ENCODE results near the gene SKP1.

- no peak for TF ChIP-seq IKZF1 (conservative IDR thresholded peaks at IDR 0.05)
- no peak; a peak in 1 of 6 replicates for TF ChIP-seq CTCF (IDR thresholded peaks at IDR 0.05 in 2 of 3, conservative IDR thresholded peaks at IDR 0.05 in 1 of 3; ENCODE audit: control insufficient read depth in 2 of 3, extremely low read depth in 1 of 3, insufficient read depth in 1 of 3, low read depth in 3 of 3, low read length in 3 of 3)
- TF ChIP-seq, protein P1, sequence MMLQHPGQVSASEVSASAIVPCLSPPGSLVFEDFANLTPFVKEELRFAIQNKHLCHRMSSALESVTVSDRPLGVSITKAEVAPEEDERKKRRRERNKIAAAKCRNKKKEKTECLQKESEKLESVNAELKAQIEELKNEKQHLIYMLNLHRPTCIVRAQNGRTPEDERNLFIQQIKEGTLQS (IDR thresholded peaks at IDR 0.05; ENCODE audit: borderline replicate concordance, extremely low read depth, low read depth, low read length): no peak
- TF ChIP-seq POLR2AphosphoS5 (IDR thresholded peaks at IDR 0.05; ENCODE audit: low read length): no peak
- no peak for TF ChIP-seq POLR2A (IDR thresholded peaks at IDR 0.05; ENCODE audit: low read depth, low read length)
- no peak for TF ChIP-seq MXI1 (IDR thresholded peaks at IDR 0.05; ENCODE audit: low read depth, low read length)
- no peak for TF ChIP-seq ZSCAN29 (IDR thresholded peaks at IDR 0.05)
- TF ChIP-seq ZBTB4 (CRISPR knock-in tag; IDR thresholded peaks at IDR 0.05): no peak
- TF ChIP-seq RAD21 (IDR thresholded peaks at IDR 0.05; ENCODE audit: insufficient read depth, low read depth, low read length): no peak
- TF ChIP-seq, protein P2, sequence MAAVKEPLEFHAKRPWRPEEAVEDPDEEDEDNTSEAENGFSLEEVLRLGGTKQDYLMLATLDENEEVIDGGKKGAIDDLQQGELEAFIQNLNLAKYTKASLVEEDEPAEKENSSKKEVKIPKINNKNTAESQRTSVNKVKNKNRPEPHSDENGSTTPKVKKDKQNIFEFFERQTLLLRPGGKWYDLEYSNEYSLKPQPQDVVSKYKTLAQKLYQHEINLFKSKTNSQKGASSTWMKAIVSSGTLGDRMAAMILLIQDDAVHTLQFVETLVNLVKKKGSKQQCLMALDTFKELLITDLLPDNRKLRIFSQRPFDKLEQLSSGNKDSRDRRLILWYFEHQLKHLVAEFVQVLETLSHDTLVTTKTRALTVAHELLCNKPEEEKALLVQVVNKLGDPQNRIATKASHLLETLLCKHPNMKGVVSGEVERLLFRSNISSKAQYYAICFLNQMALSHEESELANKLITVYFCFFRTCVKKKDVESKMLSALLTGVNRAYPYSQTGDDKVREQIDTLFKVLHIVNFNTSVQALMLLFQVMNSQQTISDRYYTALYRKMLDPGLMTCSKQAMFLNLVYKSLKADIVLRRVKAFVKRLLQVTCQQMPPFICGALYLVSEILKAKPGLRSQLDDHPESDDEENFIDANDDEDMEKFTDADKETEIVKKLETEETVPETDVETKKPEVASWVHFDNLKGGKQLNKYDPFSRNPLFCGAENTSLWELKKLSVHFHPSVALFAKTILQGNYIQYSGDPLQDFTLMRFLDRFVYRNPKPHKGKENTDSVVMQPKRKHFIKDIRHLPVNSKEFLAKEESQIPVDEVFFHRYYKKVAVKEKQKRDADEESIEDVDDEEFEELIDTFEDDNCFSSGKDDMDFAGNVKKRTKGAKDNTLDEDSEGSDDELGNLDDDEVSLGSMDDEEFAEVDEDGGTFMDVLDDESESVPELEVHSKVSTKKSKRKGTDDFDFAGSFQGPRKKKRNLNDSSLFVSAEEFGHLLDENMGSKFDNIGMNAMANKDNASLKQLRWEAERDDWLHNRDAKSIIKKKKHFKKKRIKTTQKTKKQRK (IDR thresholded peaks at IDR 0.05; ENCODE audit: low read depth, low read length): no peak
- no peak for TF ChIP-seq MTA3 (IDR thresholded peaks at IDR 0.05; ENCODE audit: borderline replicate concordance, low read length)
- TF ChIP-seq EED (IDR thresholded peaks at IDR 0.05; ENCODE audit: low read depth): no peak
- TF ChIP-seq SPI1 (IDR thresholded peaks at IDR 0.05; ENCODE audit: borderline replicate concordance, insufficient read depth, low read depth, low read length): no peak
- no peak for TF ChIP-seq YY1 (IDR thresholded peaks at IDR 0.05; ENCODE audit: low read depth, low read length)
Measured at GRCh38 chr5:134177369-134178095, 782 bp upstream of the SKP1 start.

Measured in GM12878 (cell line).